ENCODE data around the gene MYOC. TPM values are rescaled to one million over a fixed set of nuclear protein-coding genes. Genes with fewer than 3 reads are reported as not detected.

Gene MYOC
- polyA plus RNA-seq, 1 donor from 2014 or later = not detected

- Histone ChIP-seq H3K27ac (ENCODE audit: low read length) (no peak overlapping the region), H3K79me2 (replicated peaks; ENCODE audit: insufficient read depth, low read length) (no peaks in the 10 kb centered on the region), H3K9ac (ENCODE audit: low read length) (no peak overlapping the region), H3K9me2 (ENCODE audit: insufficient read depth, low read length) (no peaks in the 10 kb centered on the region), H3K27me3 (ENCODE audit: insufficient read depth, low read depth, low read length) (no peaks in the 10 kb centered on the region), H3K4me3 (ENCODE audit: low read length) (no peak overlapping the region), H4K20me1 (ENCODE audit: insufficient read depth) (no peaks in the 10 kb centered on the region), H3F3A (ENCODE audit: insufficient read depth, low read length, poor library complexity, severe bottlenecking) (no peaks in the 10 kb centered on the region), H3K36me3 (ENCODE audit: insufficient read depth, low read length) (peaks cover 18% of the 10 kb centered on the region), H2AFZ (ENCODE audit: low read depth, low read length) (no peak overlapping the region), H3K4me2 (ENCODE audit: low read length) (no peak overlapping the region), H3K9me3 (ENCODE audit: low read length) (no peaks in the 10 kb centered on the region)
- no peak for TF ChIP-seq TAF1 (IDR thresholded peaks at IDR 0.05; ENCODE audit: low read depth)
- TF ChIP-seq, protein P1, sequence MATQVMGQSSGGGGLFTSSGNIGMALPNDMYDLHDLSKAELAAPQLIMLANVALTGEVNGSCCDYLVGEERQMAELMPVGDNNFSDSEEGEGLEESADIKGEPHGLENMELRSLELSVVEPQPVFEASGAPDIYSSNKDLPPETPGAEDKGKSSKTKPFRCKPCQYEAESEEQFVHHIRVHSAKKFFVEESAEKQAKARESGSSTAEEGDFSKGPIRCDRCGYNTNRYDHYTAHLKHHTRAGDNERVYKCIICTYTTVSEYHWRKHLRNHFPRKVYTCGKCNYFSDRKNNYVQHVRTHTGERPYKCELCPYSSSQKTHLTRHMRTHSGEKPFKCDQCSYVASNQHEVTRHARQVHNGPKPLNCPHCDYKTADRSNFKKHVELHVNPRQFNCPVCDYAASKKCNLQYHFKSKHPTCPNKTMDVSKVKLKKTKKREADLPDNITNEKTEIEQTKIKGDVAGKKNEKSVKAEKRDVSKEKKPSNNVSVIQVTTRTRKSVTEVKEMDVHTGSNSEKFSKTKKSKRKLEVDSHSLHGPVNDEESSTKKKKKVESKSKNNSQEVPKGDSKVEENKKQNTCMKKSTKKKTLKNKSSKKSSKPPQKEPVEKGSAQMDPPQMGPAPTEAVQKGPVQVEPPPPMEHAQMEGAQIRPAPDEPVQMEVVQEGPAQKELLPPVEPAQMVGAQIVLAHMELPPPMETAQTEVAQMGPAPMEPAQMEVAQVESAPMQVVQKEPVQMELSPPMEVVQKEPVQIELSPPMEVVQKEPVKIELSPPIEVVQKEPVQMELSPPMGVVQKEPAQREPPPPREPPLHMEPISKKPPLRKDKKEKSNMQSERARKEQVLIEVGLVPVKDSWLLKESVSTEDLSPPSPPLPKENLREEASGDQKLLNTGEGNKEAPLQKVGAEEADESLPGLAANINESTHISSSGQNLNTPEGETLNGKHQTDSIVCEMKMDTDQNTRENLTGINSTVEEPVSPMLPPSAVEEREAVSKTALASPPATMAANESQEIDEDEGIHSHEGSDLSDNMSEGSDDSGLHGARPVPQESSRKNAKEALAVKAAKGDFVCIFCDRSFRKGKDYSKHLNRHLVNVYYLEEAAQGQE (IDR thresholded peaks at IDR 0.05; ENCODE audit: borderline replicate concordance) = no peak
- no peak for TF ChIP-seq EP300 (conservative IDR thresholded peaks at IDR 0.05; ENCODE audit: poor library complexity, severe bottlenecking)
- TF ChIP-seq CTCF (IDR thresholded peaks at IDR 0.05; ENCODE audit: poor library complexity, severe bottlenecking) = no peak
- no peak for TF ChIP-seq SMC3 (conservative IDR thresholded peaks at IDR 0.05; ENCODE audit: poor library complexity)
- TF ChIP-seq EZH2 (IDR thresholded peaks at IDR 0.05; ENCODE audit: borderline replicate concordance, insufficient read depth, low read length, poor library complexity, severe bottlenecking) = no peak
- no peak for TF ChIP-seq POLR2AphosphoS5 (IDR thresholded peaks at IDR 0.05)
- no peak for TF ChIP-seq MXI1 (conservative IDR thresholded peaks at IDR 0.05; ENCODE audit: poor library complexity, severe bottlenecking)
- no peak for TF ChIP-seq RAD21 (conservative IDR thresholded peaks at IDR 0.05)
Observed at GRCh38 chr1:171585715-171586114, 66.8 kb downstream of the MYOC start.

Other genes starting within 250 kb of the MYOC start
- gene PRRC2C, start 167.2 kb downstream of the MYOC start, polyA plus RNA-seq = 42.4 and 47.6 TPM in 2 replicates
- not detected in 2 replicates for gene MYOCOS, start 30.4 kb downstream of the MYOC start, polyA plus RNA-seq
- 24.2 and 28.0 TPM in 2 replicates for gene VAMP4, start 89.4 kb upstream of the MYOC start, polyA plus RNA-seq
- 8.4 and 15.6 TPM in 2 replicates for gene METTL13, start 129.0 kb upstream of the MYOC start, polyA plus RNA-seq
- gene DNM3, start 188.8 kb upstream of the MYOC start, polyA plus RNA-seq = 33.2 and 37.1 TPM in 2 replicates

All from neural cell (in vitro differentiated cells).